Activated T-cell treated with anti-CD3 and anti-CD28 coated beads for 1 hour (primary cell): ENCODE data around the gene EEFSEC.

Experiments
- DNase-seq: peaks from one replicate; pipeline ENCODE4 v3.0.0-alpha.2; 2020; ENCODE audit warnings: low read depth

Gene EEFSEC

GRCh38 chr3:128217702-128218547, 64.6 kb downstream of the EEFSEC start:
- DNase-seq, result no peak

GRCh38 chr3:128218548-128219257, 65.4 kb downstream of the EEFSEC start:
- no peak for DNase-seq

- no peak for DNase-seq
These were observed 68.0 kb downstream of the EEFSEC start for GRCh38 chr3:128221328-128221727.

DNA sequence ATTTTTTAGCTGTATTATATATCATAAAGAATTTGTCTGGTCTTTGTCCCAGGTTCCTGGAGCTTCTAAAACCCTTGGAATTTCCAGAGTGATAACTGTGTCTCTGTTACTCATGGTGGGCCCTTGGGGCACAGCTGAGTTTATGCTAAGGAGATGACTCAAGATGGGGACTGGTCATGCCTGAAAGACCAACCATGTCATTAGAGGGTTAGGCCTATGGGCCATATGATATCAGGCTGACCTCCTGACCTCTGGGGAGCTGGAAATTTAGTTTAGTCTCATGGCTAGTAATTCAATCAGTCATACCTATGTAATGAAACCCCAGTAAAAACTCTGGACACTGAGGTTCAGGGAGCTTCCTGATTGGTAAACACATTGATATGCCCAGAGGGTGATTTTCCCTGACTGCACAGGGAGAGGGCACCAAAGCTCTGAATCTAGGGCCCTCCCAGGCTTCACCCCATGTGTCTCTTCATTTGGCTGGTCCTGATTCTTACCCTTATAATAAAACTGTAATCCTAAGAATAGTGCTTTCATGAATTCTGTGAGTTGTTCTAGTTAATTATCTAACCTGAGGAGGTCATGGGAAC, 69.6 kb downstream of the EEFSEC start:
- DNase-seq, result no peak

GRCh38 chr3:128226186-128226725, 73.0 kb downstream of the EEFSEC start:
- no peak for DNase-seq

DNA sequence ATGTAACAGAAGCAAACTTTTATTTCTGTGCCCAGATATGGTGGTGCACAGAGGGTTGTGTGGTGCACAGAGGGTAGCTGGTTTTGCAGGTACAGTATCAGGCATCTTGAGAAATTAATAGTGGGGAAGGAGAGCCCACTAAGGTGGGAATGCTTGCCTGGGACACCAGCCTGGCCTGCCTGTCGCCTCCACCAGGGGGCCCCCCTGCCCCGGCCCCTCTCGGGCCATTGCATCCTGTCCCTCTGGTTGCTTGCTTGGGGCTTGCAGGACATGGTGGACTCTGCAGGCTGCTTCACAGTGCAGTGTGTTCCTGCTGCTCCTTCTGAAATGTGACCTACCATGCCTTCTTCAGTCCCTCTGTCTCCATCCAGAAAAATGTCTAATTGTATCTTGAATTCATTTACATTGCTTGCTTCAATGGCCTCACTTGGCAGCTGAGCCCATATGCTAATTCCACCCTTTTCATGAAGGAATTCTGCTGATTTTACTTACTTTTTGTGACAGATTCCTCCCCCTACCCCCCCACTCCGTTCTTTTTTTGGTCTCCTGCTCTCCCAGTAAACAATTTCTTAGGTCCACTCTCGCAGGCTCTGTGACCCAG, 73.6 kb downstream of the EEFSEC start:
- DNase-seq, result peak; percentile 30

- no peak for DNase-seq
These were observed 74.2 kb downstream of the EEFSEC start for GRCh38 chr3:128227507-128227906.

DNA sequence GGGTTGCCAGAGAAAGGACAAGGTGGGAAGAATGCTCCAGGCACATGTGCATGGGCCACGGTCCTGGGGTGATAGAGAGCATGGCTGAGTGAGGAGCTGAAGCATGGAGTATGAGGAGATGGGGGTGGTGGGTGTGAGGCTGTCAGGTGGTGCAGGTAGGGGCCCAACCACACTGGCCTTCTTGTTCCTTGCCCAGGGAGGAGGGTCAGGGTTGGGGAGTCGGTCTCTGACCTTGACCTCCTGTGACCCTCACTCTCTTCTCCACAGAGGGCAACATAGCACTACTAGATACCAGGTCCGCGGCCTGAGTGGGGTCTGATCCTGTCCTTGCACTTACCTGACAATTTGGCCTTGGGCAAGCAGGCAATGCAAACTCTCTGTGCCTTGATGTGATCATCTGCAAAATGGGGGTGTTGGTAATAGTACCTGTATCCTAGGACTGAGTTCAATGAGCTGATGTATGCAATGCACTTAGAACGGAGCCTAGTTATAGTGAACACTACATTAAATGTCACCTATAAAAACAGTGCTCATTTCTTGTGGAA, 75.2 kb downstream of the EEFSEC start:
- DNase-seq, result no peak

DNA sequence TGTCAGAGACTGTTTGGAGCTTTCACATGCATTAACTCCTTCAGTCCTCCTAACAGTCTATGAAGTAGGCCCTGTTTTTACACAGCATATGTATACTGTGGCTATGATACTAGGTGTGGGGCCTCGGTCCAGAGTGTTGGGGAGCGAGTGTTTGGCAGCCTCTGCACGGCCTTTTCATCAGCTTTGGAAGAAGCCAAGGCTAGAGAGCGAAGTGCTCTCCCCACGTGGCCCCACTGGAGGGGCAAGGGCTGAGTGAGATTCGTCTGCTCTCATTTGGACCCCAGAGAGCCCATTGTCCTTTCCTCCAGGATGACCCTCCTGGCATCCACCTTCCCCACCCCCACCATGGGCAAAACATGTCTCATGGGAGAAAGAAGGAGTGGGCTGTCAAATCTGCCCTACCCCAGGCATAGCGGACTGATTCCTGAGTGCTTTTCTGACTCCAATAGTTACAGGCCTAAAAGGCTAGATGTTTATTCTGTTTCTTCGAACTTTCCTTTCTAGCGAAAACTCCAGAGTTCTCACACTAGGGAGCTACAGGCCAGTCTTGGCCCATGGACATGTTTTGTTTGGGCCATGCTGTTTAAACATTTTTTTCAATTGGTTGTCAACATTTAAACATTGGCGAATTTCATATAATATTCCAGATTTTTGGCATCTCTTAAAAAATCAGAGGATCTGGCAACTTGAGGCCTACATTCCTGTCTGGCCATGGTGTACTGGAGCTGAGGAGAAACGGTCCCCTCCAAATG, 76.0 kb downstream of the EEFSEC start:
- no peak for DNase-seq

DNA sequence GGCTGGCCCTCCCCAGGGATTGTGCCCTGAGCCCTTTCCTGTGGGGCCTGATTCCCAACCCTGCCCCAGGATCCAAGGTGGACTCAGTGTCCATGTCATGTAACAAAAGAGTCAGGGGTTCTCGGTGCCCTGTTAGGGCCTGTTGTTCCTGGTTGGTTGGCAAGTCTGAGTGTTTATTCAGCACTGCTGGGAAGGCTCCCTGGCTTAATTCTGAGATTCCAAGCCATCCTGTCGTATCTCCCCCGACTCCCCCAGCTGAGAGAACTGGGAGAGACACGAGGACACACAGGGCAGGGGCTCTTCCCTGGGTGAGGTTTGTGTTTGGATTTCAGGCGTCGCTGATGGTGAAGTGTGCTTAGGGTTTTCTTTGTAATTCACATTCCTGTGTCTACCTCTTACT, 78.3 kb downstream of the EEFSEC start:
- DNase-seq, result no peak

DNA sequence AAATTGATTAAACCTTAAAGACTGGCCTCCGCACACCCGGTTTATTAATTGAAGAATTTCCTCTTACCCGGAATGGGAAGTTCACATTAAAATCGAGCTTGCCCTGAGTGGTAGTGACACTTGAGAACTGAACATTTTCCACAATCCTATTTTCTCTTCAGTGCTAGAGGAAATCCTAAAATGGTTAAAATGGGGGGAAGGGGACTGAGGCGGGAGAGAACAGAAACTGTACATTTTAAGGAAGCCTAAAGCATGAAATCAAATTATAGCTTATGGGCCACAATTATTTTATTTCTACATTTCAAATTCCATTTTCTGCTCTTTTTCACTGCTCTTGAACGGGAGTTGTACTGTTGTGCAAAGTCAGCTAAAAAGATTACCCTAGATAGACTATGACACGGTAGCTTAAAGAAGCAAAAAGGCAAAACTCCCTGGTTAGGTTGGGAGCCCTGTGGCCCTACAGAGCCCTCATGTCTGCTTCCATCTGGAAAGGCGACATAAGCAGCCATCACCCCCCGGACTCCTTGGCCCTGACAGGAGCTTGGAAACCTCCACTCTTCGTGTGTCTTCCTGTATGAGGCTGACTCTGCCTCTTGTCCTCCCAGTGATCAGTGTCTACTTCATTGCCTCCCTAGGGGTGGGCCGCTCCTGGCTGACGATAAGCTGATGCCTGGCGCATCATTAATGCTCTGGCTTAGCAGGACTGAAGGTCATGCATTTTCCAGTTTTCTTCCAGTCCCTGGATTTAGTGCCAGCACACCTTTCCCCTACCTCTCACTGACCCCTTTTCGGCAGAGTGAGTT, 79.3 kb downstream of the EEFSEC start:
- DNase-seq, result no peak

DNA sequence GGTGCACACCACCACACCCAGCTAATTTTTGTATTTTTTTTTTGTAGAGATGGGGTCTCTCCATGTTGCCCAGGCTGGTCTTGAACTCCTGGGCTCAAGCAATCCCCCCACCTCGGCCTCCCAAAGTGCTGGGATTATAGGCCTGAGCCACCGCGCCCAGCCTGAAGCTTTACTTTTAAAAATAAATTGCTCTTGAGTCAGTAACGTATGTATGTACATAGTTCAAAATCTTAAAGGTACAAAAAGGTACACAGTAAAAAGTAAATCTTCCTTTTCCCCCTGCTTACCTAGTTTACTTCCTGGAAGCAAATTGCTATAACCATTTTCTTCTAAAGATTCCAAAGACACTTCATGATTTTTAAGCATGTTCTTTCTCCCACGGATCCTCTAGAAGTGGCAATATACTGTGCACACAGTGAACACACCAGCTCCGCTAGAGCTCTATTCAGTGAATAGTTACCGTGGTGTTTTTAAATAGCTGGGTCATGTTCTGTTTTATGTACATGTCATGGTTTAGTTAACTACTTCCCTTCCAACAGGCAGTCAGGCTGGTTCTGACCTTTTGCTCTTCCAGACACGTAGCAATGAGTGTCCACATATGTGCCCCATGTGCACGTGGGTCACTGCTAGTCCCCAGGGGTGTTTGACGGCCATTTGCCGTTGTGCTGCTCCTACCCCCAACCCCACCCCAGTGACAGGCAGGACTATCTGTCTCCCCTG, 82.1 kb downstream of the EEFSEC start:
- no peak for DNase-seq

DNA sequence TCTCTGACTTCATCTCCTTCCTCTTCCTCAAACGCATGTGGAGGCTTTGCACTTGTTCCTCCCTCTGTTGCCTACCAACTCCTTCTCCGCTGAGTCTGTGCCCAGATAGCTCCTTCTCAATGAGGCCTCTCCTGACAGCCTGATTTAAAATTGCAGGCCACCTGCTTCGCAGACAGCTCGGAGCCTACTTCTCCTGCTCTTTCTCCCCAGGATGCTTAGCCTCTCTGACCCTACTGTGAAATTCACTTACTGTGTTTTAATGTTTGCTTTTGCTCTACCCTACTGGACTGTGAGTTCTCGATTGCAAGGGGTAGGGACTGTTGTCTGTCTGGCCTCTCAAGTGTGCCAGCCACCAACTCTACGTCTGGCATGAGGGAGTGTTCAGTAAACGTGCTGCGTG, 83.4 kb downstream of the EEFSEC start:
- no peak for DNase-seq

DNA sequence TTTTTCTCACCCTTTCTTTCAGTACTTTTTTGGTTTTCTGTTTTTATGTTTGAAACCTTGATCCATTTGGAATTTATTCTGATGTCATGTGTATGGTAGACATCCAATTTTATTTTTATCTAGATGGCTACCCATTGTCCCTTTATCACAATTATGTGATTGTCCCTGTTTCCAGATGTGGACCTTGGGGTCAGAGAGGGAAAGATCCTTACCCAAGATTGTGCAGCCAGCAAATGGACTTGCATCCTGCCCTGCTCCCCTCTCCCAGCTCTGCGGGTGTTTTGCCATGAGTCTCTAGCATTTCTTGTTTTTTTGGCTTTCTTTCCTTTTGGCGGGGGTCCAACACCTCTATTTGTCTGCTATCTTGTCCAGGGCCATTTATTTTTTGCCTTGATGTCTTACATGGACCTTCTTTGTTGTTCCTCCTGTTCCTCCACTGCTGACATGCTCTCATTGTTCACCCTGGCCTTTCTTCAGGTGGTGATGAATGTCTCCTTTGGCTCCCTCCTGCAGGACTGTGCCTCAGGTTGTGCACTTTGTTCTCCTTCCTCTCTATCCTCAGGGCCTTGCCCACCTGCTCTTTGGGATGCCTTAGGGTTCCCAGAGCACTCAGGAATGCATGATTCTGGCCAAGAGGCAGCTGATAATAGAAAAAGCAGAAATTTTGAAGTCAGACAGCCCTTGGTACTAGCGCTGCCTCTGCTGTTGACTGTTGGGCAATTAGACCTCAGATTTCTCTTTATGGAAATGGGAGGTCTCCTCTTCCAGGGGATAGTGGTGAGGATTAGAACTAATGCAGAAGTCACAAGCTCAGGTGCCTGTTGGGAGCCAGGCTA, 84.3 kb downstream of the EEFSEC start:
- DNase-seq, result no peak

- DNase-seq, result no peak
These were observed 84.9 kb downstream of the EEFSEC start for GRCh38 chr3:128238184-128238489.

DNA sequence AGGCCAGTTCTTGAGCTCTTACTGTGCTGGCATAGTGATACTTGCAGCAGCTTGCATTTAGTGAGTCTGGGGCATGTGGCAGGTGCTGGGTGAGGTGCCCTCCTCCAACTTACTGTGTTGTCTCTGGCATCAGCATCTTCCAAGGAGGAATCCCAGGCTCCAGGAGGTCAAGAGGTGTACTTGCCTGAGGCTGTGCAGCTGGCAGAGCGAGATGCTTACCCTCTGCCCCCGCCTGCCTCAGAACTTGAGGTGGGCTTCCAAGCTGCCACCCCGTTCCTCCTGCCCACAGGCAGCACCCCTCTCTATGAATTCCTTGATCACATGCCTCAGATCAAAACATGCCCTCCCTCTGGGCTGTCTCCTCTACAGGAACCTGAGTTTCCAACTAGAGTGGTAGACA, 86.0 kb downstream of the EEFSEC start:
- no peak for DNase-seq

- DNase-seq, result no peak
These were observed 87.0 kb downstream of the EEFSEC start for GRCh38 chr3:128240232-128240631.

- DNase-seq, result no peak
These were observed 88.5 kb downstream of the EEFSEC start for GRCh38 chr3:128241741-128242140.
